Fibroblast of lung (primary cell): ENCODE data around the gene DHRS12.

Source experiments
- CTCF ChIP-seq, 2 donors: IDR thresholded peaks in 1 of 2; conservative IDR thresholded peaks in 1 of 2; 1 replicate in 1 of 2; 2 replicates in 1 of 2; pipeline ENCODE4 v1.5.1; 2011 to 2012; ENCODE audit warnings: low read length in 2 of 2, control low read depth in 1 of 2, inconsistent platforms in 1 of 2, low read depth in 1 of 2, mild to moderate bottlenecking in 1 of 2
- EZH2 ChIP-seq: IDR thresholded peaks from 2 replicates; pipeline ENCODE4 v1.5.1; 2012; ENCODE audit warnings: low read length, control low read depth, mild to moderate bottlenecking; ENCODE audit errors: missing control alignments

DNA sequence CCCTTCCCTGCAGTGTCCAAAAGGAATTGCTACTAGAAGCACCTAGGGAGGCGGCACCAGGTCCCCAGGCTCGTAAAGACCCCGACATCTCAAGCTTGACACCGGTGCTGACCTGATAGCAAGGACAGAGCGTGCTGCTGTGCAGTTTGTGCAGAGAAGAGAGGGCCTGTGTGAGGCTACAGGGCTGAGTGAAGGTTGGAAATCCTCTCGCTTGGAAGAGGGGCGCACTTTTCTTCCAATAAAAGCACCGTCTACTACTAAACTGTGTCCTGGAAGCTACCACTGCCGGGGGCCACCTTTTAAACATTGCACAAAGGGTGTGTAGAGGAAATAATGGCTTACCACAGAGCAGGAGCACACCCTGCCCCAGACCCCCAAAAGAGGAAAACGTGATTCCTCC is 30.0 kb upstream of the DHRS12 start:
- TF ChIP-seq CTCF (conservative IDR thresholded peaks at IDR 0.05 in 1 of 2, IDR thresholded peaks at IDR 0.05 in 1 of 2; ENCODE audit: low read depth in 1 of 2, low read length in 2 of 2) = no peak
- TF ChIP-seq EZH2 = no peak
